GM19238 (cell line): ENCODE data around the gene TMEM271.
"Not testable (repeated sequence)": the region's sequence is repeated elsewhere in the genome, so short reads cannot be mapped to it uniquely, and the experiment has no call there.

Experiments used
- DNase-seq: peaks from one replicate; pipeline ENCODE4 v3.0.0; 2011; ENCODE audit warnings: low spot score; ENCODE audit not compliant: insufficient read length

Gene TMEM271

GRCh38 chr4:565614-566013 lies 10.5 kb downstream of the TMEM271 start:
- not testable (repeated sequence) for DNase-seq

- DNase-seq = not testable (repeated sequence)
These were observed 13.6 kb downstream of the TMEM271 start for GRCh38 chr4:562458-562857.

GRCh38 chr4:561426-561825 lies 14.7 kb downstream of the TMEM271 start:
- no peak for DNase-seq

- no peak for DNase-seq
These were observed 15.3 kb downstream of the TMEM271 start for GRCh38 chr4:560731-561291.

DNA sequence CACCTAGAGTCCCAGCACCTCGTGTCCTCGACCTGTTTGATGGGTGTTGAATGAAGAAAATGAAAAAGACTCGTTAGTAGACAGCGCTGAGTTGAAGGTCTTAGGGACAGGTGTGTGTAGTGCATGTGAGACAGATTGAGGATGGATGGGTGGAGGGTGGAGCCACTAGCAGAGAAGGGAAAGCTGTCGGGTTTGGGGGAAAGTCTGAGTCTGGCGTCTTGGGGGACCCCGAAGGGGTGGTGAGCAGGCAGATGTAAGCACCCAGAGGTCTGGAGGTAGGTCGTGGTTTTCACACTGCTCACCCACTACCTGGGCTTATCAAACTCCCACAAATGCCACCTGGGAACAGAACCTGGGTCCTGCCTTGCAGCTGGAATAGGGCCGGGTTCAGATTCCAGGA lies 16.0 kb downstream of the TMEM271 start:
- no peak for DNase-seq

DNA sequence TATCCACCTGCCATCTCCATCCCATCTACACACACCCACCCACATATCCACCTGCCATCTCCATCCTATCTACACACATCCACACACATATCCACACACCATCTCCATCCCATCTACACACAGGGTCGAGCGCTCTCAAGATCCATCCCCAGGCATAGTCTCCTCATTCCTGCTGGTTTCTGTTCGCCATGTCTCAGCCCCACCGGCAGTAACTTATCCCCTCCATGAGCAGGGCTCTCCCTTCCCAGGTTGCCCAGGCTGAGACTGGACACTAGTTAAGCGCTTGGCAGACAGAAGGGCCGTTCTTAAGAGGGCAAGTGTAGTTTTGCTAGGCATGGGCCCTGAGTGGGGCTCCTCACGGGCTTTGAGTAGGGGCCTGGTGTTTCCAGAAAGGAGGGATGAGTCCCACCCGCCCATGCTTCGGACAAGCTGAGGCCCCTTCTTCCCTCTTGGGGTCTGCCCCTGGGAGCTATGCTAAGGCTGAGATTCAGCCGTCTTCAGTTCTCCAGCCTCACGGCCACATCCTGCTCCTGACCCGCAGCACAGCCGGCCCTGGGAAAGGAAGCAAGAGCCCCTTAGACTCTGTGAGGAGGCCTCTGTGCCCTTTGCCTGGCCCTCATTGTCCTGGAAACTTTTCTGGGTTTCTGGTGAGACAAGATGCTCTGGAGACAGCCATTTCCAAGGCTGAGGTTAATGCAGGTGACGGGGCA lies 20.4 kb downstream of the TMEM271 start:
- DNase-seq = no peak

DNA sequence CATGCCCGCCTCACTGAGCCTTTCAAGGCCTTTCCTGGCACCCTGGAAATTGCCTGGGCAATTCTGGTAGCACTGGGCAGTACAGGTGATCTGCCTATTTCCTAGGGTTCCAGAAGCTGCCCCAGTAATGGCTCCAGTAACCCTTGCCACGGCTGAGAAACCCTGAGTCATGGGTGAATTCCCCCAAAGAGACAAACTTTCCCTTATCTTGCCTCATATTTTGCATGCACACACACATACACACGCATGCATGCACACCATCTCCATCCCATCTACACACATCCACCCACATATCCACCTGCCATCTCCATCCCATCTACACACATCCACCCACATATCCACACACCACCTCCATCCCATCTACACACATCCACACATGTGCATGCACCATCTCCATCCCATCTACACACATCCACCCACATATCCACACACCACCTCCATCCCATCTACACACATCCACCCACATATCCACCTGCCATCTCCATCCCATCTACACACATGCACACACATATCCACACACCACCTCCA lies 21.2 kb downstream of the TMEM271 start:
- DNase-seq = not testable (repeated sequence)

DNA sequence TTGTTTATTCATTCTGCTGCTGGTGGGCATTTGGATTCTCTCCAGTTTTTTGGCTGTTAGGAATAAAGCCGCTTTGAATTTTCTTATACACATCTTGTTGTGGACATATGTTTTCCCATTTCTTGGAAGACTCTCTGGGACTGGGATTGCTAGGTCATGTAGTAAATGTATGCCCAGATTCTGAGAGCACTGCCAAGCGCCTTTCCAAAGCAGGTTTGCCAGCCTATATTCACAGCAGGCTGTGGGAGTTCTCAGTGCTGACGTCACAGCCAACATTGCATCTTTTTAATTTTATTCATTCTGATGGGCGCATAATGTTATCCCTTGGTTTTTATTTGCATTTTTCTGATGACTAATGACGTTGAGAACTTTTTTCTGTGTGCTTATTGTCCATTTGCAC lies 24.1 kb downstream of the TMEM271 start:
- no peak for DNase-seq

DNA sequence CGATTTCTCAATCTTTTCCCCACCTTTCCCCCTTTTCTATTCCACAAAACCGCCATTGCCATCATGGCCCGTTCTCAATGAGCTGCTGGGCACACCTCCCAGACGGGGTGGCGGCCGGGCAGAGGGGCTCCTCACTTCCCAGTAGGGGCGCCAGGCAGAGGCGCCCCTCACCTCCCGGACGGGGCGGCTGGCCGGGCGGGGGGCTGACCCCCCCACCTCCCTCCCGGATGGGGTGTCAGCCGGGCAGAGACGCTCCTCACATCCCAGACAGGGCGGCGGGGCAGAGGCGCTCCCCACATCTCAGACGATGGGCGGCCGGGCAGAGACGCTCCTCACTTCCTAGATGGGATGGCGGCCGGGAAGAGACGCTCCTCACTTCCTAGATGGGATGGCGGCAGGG lies 25.8 kb downstream of the TMEM271 start:
- not testable (repeated sequence) for DNase-seq

- DNase-seq = no peak
These were observed 27.1 kb downstream of the TMEM271 start for GRCh38 chr4:548976-549375.

DNA sequence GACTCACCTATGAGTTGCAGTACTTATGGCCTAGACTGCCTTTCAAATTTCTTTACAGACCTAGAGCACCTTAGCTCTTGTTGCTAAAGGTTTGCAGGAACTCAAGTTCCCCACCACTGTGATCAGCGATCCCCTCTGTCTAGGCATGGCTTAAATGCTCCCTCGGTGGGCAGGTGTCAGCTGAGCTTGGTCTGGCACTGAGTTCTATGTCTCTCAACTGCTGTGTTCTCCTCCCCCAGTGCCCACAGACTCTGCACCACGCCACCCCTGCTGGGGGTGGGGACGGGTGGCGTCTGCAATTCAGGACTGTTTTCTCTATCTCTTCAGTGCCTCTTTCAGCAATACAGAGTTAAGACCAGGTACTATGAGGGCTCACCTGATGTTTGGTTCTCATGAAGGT lies 30.5 kb downstream of the TMEM271 start:
- DNase-seq = no peak

DNA sequence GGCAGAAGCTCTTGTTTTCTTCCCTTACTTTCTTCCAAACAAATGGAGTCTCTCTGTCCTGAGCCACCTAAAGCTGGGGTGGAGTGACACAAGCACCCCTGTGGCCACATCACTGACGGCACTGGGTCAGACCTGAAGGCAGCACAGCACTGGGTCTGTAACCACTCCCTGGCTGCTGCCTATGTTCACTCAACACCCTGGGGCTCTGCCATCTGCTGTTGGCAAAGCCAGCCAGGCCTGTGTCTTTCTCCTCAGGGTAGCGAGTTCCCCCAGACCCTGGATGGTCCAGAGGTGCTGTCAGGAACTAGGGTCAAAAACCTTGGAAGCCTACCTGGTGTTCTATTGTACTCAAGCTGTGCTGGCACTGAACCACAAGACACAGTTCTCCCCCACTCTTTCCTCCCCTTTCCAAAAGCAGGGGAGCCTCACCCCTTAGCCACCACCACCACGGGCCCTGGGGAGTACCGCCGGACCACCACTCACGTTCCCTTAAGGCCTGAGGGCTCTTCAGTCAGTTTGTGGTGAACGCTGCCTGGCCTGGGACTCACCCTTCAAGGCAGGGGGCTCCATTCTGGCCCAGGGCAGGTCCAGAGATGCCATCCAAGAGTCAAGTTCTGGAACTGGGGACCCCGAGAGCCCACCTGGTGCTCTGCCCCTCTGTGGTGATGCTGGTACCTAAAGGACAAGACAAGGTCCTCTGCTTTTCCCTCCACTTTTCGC lies 31.5 kb downstream of the TMEM271 start:
- no peak for DNase-seq

DNA sequence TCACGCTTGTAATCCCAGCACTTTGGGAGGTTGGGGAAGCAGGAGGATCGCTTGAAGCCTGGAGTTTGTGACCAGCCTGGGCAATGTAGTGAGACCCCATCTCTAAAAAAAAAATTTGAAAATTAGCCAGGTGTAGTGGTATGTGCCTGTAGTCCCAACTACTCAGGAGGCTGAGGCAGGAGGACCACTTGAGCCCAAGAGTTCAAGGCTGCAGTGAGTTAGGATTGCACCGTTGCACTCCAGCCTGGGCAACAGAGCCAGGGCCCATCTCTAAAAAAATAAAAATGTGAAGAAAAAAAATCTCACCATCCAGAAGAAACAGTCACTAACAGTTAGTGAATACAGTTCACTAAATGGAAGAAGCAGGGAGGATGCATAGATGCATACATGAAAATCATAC lies 34.8 kb downstream of the TMEM271 start:
- no peak for DNase-seq

- DNase-seq = no peak
These were observed 37.5 kb downstream of the TMEM271 start for GRCh38 chr4:538542-539142.

DNA sequence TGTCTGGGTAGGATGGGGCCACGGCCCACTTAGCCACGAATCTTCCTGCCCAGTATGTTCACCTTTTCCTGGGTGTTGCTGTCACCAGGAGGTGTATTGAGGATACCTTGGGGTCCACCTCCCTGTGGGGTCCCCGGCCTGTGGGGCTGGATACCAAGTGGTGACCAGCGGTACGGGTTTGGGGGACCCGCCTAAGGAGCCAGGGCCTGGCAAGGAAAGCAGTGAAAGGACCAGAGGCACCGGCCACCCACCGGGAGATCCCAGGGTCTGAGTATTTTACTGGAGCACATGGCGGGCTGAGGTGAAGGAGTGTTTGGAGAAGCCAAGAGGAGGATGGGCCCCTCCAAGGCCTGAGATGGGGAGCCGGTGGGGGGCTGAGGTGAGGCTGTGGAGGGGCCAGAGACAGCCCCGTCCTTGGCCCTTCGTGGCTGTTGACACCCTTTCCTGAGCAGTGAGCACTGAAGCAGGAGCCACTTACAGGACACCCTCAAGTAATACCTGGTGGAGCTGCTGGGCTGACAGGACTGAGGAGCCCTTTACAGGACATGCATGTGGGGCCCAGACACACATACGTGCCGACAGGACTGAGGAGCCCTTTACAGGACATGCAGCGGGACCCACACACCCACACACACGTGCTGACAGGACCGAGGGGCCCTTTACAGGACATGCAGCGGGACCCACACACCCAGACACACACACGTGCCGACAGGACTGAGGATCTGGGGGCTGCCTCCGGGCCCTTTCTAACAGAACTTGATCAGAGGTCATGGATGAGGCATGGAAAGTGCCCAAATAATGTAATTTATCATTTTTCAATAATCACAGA lies 38.4 kb downstream of the TMEM271 start:
- DNase-seq = no peak

DNA sequence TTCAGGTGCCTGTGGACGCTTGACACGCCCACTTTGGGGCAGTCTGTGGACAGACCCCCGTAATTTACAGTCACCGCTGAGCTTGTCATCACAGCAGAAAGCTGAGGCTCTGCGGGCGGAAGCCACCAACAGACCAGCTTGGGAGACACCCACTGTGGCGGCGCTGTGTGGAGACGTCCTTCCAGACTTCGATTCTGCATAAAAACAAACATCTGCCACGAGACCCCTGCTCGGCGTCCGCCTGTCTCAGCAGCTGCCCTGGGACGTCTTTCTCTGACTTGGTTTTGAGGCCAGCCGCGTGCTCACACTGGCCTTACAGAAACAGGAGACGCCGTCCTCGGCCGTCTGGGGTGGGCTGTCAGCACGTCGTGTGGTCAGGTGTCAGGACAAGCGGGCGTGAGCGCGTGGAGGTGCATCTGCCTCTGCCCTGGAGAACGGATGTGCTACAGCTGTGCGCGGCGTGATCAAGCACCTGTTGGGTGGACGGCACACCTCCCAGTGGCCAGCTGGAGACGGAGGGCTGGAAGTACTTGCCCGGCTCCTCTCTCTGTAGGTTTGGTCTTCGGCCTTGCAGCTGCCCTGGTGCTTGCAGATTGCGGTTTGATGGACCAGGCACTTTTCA lies 39.6 kb downstream of the TMEM271 start:
- DNase-seq = no peak

GRCh38 chr4:535924-536281 lies 40.2 kb downstream of the TMEM271 start:
- no peak for DNase-seq

GRCh38 chr4:535181-535923 lies 40.7 kb downstream of the TMEM271 start:
- DNase-seq = no peak

DNA sequence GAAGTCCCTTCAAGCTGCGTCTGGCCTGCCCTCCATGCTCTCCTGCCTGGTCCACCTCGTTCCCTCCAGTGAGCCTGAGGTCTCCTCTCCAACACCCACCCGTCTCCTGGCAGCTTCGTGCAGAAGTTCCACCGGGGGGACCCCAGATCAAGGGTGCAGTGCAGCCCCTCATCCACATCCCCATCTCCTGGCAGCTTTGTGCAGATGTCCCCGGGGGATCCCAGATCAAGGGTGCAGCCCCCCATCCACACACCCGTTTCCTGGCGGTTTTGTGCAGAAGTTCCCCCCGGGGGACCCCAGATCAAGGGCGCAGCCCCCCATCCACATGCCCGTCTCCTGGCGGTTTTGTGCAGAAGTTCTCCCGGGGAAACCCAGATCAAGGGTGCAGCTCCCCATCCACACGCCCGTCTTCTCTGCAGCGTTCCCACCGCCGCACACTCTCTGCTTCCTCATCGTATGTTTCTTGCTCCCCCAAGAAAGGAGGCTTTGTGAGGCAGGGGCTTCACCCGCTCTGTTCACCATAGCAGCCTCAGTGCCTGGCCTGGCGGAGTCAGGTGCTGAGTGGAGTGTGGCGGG lies 41.4 kb downstream of the TMEM271 start:
- DNase-seq = no peak

- DNase-seq = no peak
These were observed 42.0 kb downstream of the TMEM271 start for GRCh38 chr4:534101-534575.
